Esophagus (tissue), 2 donors: ENCODE data around the gene ANKRD55. TPM values are rescaled to one million over a fixed set of nuclear protein-coding genes. Genes with fewer than 3 reads are reported as not detected.
"Not testable (repeated sequence)": the region's sequence is repeated elsewhere in the genome, so short reads cannot be mapped to it uniquely, and the experiment has no call there.

ENCODE experiments used
- H3K27ac ChIP-seq, 2 donors: one replicate each; pipeline ENCODE4 v1.5.1; 2013; ENCODE audit warnings: low read depth in 2 of 2, mild to moderate bottlenecking in 2 of 2, inconsistent platforms in 1 of 2, low read length in 1 of 2, moderate library complexity in 1 of 2
- H3K27me3 ChIP-seq, 2 donors: one replicate each; pipeline ENCODE4 v1.6.1; 2013; ENCODE audit warnings: low read length in 2 of 2, control low read depth in 1 of 2, mild to moderate bottlenecking in 1 of 2; ENCODE audit not compliant: insufficient read depth in 2 of 2, control insufficient read depth in 1 of 2
- H3K36me3 ChIP-seq, 2 donors: one replicate each; pipeline ENCODE4 v1.6.1; 2013; ENCODE audit warnings: low read length in 1 of 2; ENCODE audit not compliant: control insufficient read depth in 2 of 2, insufficient read depth in 2 of 2
- H3K4me1 ChIP-seq, 2 donors: one replicate each; pipeline ENCODE4 v1.6.1; 2013; ENCODE audit warnings: low read length in 1 of 2; ENCODE audit not compliant: control insufficient read depth in 2 of 2, insufficient read depth in 2 of 2
- H3K4me3 ChIP-seq, 2 donors: one replicate each; pipeline ENCODE4 v1.5.1; 2013; ENCODE audit warnings: low read length in 2 of 2, mild to moderate bottlenecking in 2 of 2, low read depth in 1 of 2, moderate library complexity in 1 of 2
- H3K9me3 ChIP-seq, 2 donors: one replicate each; pipeline ENCODE4 v1.6.1; 2013; ENCODE audit warnings: mild to moderate bottlenecking in 2 of 2, low read depth in 1 of 2, low read length in 1 of 2, moderate library complexity in 1 of 2; ENCODE audit not compliant: control insufficient read depth in 2 of 2, insufficient read depth in 1 of 2
- WGBS, 2 donors: extraction: QIAGEN DNeasy Blood & Tissue Kit; methylation state at CpG; one replicate each; pipeline ENCODE4 v1.1.7; 2013; 5-methylcytosine and 5-hydroxymethylcytosine counted together
- polyA plus RNA-seq, 2 donors: library from polyadenylated mRNA; stranded (reverse); fragments of 200-250 nt; gene quantifications; one replicate each; pipeline ENCODE4 v1.2.3, GENCODE V29; 2013
- donor health status: healthy with polysubstance abuse.
- donor health status: Bipolar disorder and iron deficiency.

ANKRD55 gene
- polyA plus RNA-seq, 2 donors, result 0.04 to 0.06 TPM

GRCh38 chr5:56081053-56081642, 152.0 kb downstream of the ANKRD55 start:
- H3K4me3 ChIP-seq, H3K36me3 ChIP-seq, H3K27me3 ChIP-seq, H3K4me1 ChIP-seq, H3K27ac ChIP-seq, H3K9me3 ChIP-seq: not testable (repeated sequence)

- peaks cover 0 to 3% of the 10 kb centered on the region in 2 donors for H3K4me1 ChIP-seq
- H3K4me3 ChIP-seq, result no peak overlapping the region
- H3K36me3 ChIP-seq, result no peaks in the 10 kb centered on the region
- WGBS, 2 donors, result 51 to 67% methylated on average over 2 of the region's 2 CpGs
- H3K9me3 ChIP-seq, result no peaks in the 10 kb centered on the region
- H3K27ac ChIP-seq, result no peak overlapping the region
- H3K27me3 ChIP-seq, result no peaks in the 10 kb centered on the region
These were observed 152.6 kb downstream of the ANKRD55 start for GRCh38 chr5:56080375-56081052.

- not testable (repeated sequence) for H3K27me3 ChIP-seq, H3K4me3 ChIP-seq, H3K27ac ChIP-seq, H3K36me3 ChIP-seq, H3K9me3 ChIP-seq, H3K4me1 ChIP-seq
- 92 to 93% methylated on average over 5 of the region's 5 CpGs for WGBS, 2 donors
These were observed 154.0 kb downstream of the ANKRD55 start for GRCh38 chr5:56079157-56079500.

- peak overlapping the region; percentile 26 to 40 for H3K27ac ChIP-seq
- 62 to 75% methylated on average over 6 of the region's 6 CpGs for WGBS, 2 donors
These were observed 154.6 kb downstream of the ANKRD55 start for GRCh38 chr5:56078278-56079156.

GRCh38 chr5:56077796-56078233, 155.3 kb downstream of the ANKRD55 start:
- Histone ChIP-seq H3K27me3 (no peaks in the 10 kb centered on the region), H3K27ac (no peak overlapping the region), H3K4me1 (peaks cover 0 to 3% of the 10 kb centered on the region in 2 donors), H3K9me3 (no peaks in the 10 kb centered on the region), H3K36me3 (no peaks in the 10 kb centered on the region), H3K4me3 (no peak overlapping the region)
- 90 to 96% methylated on average over 7 of the region's 7 CpGs for WGBS, 2 donors

More at GRCh38 chr5:56078278-56079156, 154.6 kb downstream of the ANKRD55 start:
- Histone ChIP-seq H3K36me3 (no peaks in the 10 kb centered on the region), H3K4me3 (no peak overlapping the region), H3K9me3 (no peaks in the 10 kb centered on the region), H3K4me1 (peaks cover 0 to 3% of the 10 kb centered on the region in 2 donors), H3K27me3 (no peaks in the 10 kb centered on the region)

- Histone ChIP-seq H3K4me3 (no peak overlapping the region), H3K36me3 (no peaks in the 10 kb centered on the region), H3K27ac (no peak overlapping the region), H3K4me1 (peaks cover 0 to 3% of the 10 kb centered on the region in 2 donors), H3K27me3 (no peaks in the 10 kb centered on the region), H3K9me3 (no peaks in the 10 kb centered on the region)
- WGBS, 2 donors, result 86 to 89% methylated on average over 3 of the region's 3 CpGs
These were observed 156.6 kb downstream of the ANKRD55 start for GRCh38 chr5:56076486-56076885.

- H3K4me3 ChIP-seq, result no peak overlapping the region
- H3K27ac ChIP-seq, result no peak overlapping the region
These were observed 157.8 kb downstream of the ANKRD55 start for GRCh38 chr5:56075361-56075760.

GRCh38 chr5:56072863-56073766, 160.0 kb downstream of the ANKRD55 start:
- WGBS, 2 donors, result 83 to 91% methylated on average over 6 of the region's 6 CpGs

More at GRCh38 chr5:56075361-56075760, 157.8 kb downstream of the ANKRD55 start:
- Histone ChIP-seq H3K4me1 (peaks cover 0 to under 1% of the 10 kb centered on the region in 2 donors), H3K9me3 (no peaks in the 10 kb centered on the region), H3K27me3 (no peaks in the 10 kb centered on the region), H3K36me3 (no peaks in the 10 kb centered on the region)
- 69 to 88% methylated on average over 2 of the region's 2 CpGs for WGBS, 2 donors

GRCh38 chr5:56071470-56071869, 161.7 kb downstream of the ANKRD55 start:
- Histone ChIP-seq H3K4me1 (no peaks in the 10 kb centered on the region), H3K4me3 (no peak overlapping the region), H3K27ac (peak overlapping the region in 1 of 2 donors; percentile 3), H3K27me3 (no peaks in the 10 kb centered on the region), H3K36me3 (no peaks in the 10 kb centered on the region), H3K9me3 (no peaks in the 10 kb centered on the region)
- WGBS, 2 donors, result 70 to 78% methylated on average over 4 of the region's 4 CpGs

More at GRCh38 chr5:56072863-56073766, 160.0 kb downstream of the ANKRD55 start:
- Histone ChIP-seq H3K27me3 (no peaks in the 10 kb centered on the region), H3K27ac (no peak overlapping the region), H3K36me3 (no peaks in the 10 kb centered on the region), H3K4me3 (no peak overlapping the region), H3K9me3 (no peaks in the 10 kb centered on the region), H3K4me1 (no peaks in the 10 kb centered on the region)
